HEK293 (cell line): ENCODE measurements around the gene AKAP11.

Source experiments
- KLF8 ChIP-seq: fragments of 450-650 bp; formaldehyde crosslinking; IDR thresholded peaks from 2 replicates; pipeline ENCODE4 v1.5.1; 2016; ENCODE audit warnings: missing biosample characterization, missing genetic modification characterization
- SP2 ChIP-seq: fragments of 450-650 bp; formaldehyde crosslinking; IDR thresholded peaks from 2 replicates; pipeline ENCODE4 v1.5.1; 2016; ENCODE audit warnings: missing biosample characterization, missing genetic modification characterization
- SP3 ChIP-seq: fragments of 450-650 bp; formaldehyde crosslinking; IDR thresholded peaks from 2 replicates; pipeline ENCODE4 v1.5.1; 2016; ENCODE audit warnings: missing biosample characterization, missing genetic modification characterization
- ZBTB17 ChIP-seq: fragments of 450-650 bp; formaldehyde crosslinking; IDR thresholded peaks from 2 replicates; pipeline ENCODE4 v1.5.1; 2016; ENCODE audit warnings: missing biosample characterization, missing genetic modification characterization
- ZBTB8A ChIP-seq: fragments of 450-650 bp; formaldehyde crosslinking; IDR thresholded peaks from 2 replicates; pipeline ENCODE4 v1.5.1; 2016; ENCODE audit warnings: missing biosample characterization, missing genetic modification characterization
- ZNF10 ChIP-seq: fragments of 450-650 bp; formaldehyde crosslinking; IDR thresholded peaks from 2 replicates; pipeline ENCODE4 v1.5.1; 2017; ENCODE audit warnings: missing biosample characterization, missing genetic modification characterization
- ZNF112 ChIP-seq: fragments of 450-650 bp; formaldehyde crosslinking; IDR thresholded peaks from 2 replicates; pipeline ENCODE4 v1.5.0; 2017; ENCODE audit warnings: missing biosample characterization, missing genetic modification characterization
- ZNF114 ChIP-seq: fragments of 450-650 bp; formaldehyde crosslinking; IDR thresholded peaks from 2 replicates; pipeline ENCODE4 v1.5.0; 2017; ENCODE audit warnings: missing biosample characterization, missing genetic modification characterization
- ZNF121 ChIP-seq: fragments of 450-650 bp; formaldehyde crosslinking; IDR thresholded peaks from 2 replicates; pipeline ENCODE4 v1.5.1; 2016; ENCODE audit warnings: missing biosample characterization, missing genetic modification characterization
- ZNF140 ChIP-seq: fragments of 450-650 bp; formaldehyde crosslinking; IDR thresholded peaks from 2 replicates; pipeline ENCODE4 v1.5.1; 2016; ENCODE audit warnings: missing biosample characterization, missing genetic modification characterization
- ZNF155 ChIP-seq: fragments of 450-650 bp; formaldehyde crosslinking; IDR thresholded peaks from 2 replicates; pipeline ENCODE4 v1.5.1; 2016; ENCODE audit warnings: missing biosample characterization, missing genetic modification characterization
- ZNF239 ChIP-seq: fragments of 450-650 bp; formaldehyde crosslinking; IDR thresholded peaks from 2 replicates; pipeline ENCODE4 v1.5.1; 2016; ENCODE audit warnings: missing biosample characterization, missing genetic modification characterization
- ZNF248 ChIP-seq: fragments of 450-650 bp; formaldehyde crosslinking; IDR thresholded peaks from 2 replicates; pipeline ENCODE4 v1.5.1; 2017; ENCODE audit warnings: missing biosample characterization, missing genetic modification characterization
- ZNF311 ChIP-seq: fragments of 450-650 bp; formaldehyde crosslinking; IDR thresholded peaks from 2 replicates; pipeline ENCODE4 v1.5.1; 2017; ENCODE audit warnings: missing biosample characterization, missing genetic modification characterization, borderline replicate concordance
- ZNF37A ChIP-seq: fragments of 450-650 bp; IDR thresholded peaks from 2 replicates; pipeline ENCODE4 v1.5.1; 2018; ENCODE audit warnings: missing biosample characterization, missing genetic modification characterization
- ZNF449 ChIP-seq: fragments of 450-650 bp; formaldehyde crosslinking; IDR thresholded peaks from 2 replicates; pipeline ENCODE4 v1.5.1; 2017; ENCODE audit warnings: missing biosample characterization, mild to moderate bottlenecking, missing genetic modification characterization, moderate library complexity
- ZNF518A ChIP-seq: fragments of 450-650 bp; formaldehyde crosslinking; conservative IDR thresholded peaks from 2 replicates; pipeline ENCODE4 v1.5.1; 2016; ENCODE audit warnings: low read depth, missing biosample characterization, missing genetic modification characterization
- ZNF548 ChIP-seq: fragments of 450-650 bp; formaldehyde crosslinking; IDR thresholded peaks from 2 replicates; pipeline ENCODE4 v1.5.1; 2016; ENCODE audit warnings: missing biosample characterization, missing genetic modification characterization
- ZNF558 ChIP-seq: fragments of 450-650 bp; formaldehyde crosslinking; IDR thresholded peaks from 2 replicates; pipeline ENCODE4 v1.5.1; 2016; ENCODE audit warnings: missing biosample characterization, missing genetic modification characterization
- ZNF560 ChIP-seq: fragments of 450-650 bp; formaldehyde crosslinking; IDR thresholded peaks from 2 replicates; pipeline ENCODE4 v1.5.1; 2017; ENCODE audit warnings: missing biosample characterization, missing genetic modification characterization, borderline replicate concordance
- ZNF596 ChIP-seq: fragments of 450-650 bp; IDR thresholded peaks from 2 replicates; pipeline ENCODE4 v1.5.0; 2018; ENCODE audit warnings: missing biosample characterization, mild to moderate bottlenecking, missing genetic modification characterization, moderate library complexity
- ZNF624 ChIP-seq: fragments of 450-650 bp; formaldehyde crosslinking; IDR thresholded peaks from 2 replicates; pipeline ENCODE4 v1.5.1; 2017; ENCODE audit warnings: missing biosample characterization, missing genetic modification characterization
- ZNF707 ChIP-seq: fragments of 450-650 bp; formaldehyde crosslinking; IDR thresholded peaks from 2 replicates; pipeline ENCODE4 v1.5.1; 2016; ENCODE audit warnings: missing biosample characterization, missing genetic modification characterization
- ZNF785 ChIP-seq: fragments of 450-650 bp; formaldehyde crosslinking; IDR thresholded peaks from 2 replicates; pipeline ENCODE4 v1.5.1; 2016; ENCODE audit warnings: missing biosample characterization, missing genetic modification characterization
- ZSCAN5A ChIP-seq: fragments of 450-650 bp; formaldehyde crosslinking; IDR thresholded peaks from 2 replicates; pipeline ENCODE4 v1.5.1; 2016; ENCODE audit warnings: missing biosample characterization, missing genetic modification characterization
- TF ChIP-seq, protein P1 (sequence below): fragments of 450-650 bp; formaldehyde crosslinking; IDR thresholded peaks from 2 replicates; pipeline ENCODE4 v1.5.1; 2017; ENCODE audit warnings: missing biosample characterization, missing genetic modification characterization
- TF ChIP-seq, protein P2 (sequence below): fragments of 450-650 bp; formaldehyde crosslinking; IDR thresholded peaks from 2 replicates; pipeline ENCODE4 v1.5.1; 2016; ENCODE audit warnings: missing biosample characterization, missing genetic modification characterization
- TF ChIP-seq, protein P3 (sequence below): fragments of 450-650 bp; formaldehyde crosslinking; IDR thresholded peaks from 2 replicates; pipeline ENCODE4 v1.5.1; 2016; ENCODE audit warnings: missing biosample characterization, missing genetic modification characterization

The AKAP11 gene

DNA sequence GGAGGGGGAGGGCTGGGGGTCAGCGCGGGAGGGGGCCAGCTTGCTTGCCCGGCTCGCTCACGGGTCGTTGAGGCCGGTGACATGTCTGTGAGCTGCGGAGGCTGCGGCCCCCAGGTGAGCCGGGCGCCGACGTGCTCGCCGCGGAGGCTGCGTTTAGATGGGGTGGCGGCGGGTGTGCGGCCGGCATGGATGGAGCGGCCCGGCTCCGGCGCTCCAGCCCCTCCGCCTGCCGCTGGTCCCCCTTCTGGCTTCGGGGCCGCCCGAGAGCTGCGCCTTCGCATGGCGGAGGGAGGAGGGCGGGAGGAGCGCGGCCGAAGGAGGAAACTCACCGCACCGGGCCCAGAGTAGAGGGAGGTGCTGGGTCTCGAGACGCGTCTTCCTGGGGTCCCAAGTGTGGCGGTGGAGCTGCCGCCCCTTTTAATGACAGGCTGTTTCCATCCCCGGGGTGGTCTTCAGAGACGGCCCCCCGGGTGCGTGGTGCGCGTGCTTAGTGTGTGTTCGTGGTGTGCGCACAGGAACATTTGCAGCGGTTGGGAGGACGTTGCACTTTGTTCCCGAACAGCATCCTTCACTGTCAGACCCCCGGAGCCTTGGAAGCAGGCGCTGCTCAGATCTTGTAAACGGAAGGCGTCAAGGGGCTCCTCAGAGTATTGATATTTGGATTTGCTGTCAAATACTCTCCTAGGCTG lies at the start of gene AKAP11 (continued):
- TF ChIP-seq ZNF121 (tag by site-specific recombination) (0 out of 2 replicates have a peak, but pooled peaks have one; percentile 32), ZNF10 (tag by site-specific recombination) (peak; percentile 29; the same call in 1 of the 2 replicates), ZNF155 (tag by site-specific recombination) (no peak), ZNF560 (tag by site-specific recombination) (no peak), ZNF707 (tag by site-specific recombination) (no peak), ZNF248 (no peak), SP2 (peak; percentile 68), ZNF518A (tag by site-specific recombination) (no peak), ZNF548 (tag by site-specific recombination) (no peak), ZNF449 (tag by site-specific recombination) (no peak), ZNF239 (tag by site-specific recombination) (no peak), ZNF558 (tag by site-specific recombination) (no peak), ZNF596 (tag by site-specific recombination) (peak; percentile 19; the same call in 1 of the 2 replicates), ZNF112 (no peak), ZNF311 (tag by site-specific recombination) (no peak), ZNF785 (no peak), ZBTB8A (tag by site-specific recombination) (peak; percentile 12), ZNF140 (no peak), ZNF624 (tag by site-specific recombination) (no peak), ZSCAN5A (peak; percentile 82), SP3 (tag by site-specific recombination) (no peak; the same call in none of the 2 replicates), ZBTB17 (tag by site-specific recombination) (peak; percentile 63), KLF8 (tag by site-specific recombination) (no peak; the same call in 1 of the 2 replicates), ZNF37A (no peak), ZNF114 (no peak)
- TF ChIP-seq, protein P1, sequence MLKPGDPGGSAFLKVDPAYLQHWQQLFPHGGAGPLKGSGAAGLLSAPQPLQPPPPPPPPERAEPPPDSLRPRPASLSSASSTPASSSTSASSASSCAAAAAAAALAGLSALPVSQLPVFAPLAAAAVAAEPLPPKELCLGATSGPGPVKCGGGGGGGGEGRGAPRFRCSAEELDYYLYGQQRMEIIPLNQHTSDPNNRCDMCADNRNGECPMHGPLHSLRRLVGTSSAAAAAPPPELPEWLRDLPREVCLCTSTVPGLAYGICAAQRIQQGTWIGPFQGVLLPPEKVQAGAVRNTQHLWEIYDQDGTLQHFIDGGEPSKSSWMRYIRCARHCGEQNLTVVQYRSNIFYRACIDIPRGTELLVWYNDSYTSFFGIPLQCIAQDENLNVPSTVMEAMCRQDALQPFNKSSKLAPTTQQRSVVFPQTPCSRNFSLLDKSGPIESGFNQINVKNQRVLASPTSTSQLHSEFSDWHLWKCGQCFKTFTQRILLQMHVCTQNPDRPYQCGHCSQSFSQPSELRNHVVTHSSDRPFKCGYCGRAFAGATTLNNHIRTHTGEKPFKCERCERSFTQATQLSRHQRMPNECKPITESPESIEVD (tag by site-specific recombination) = no peak; the same call in 1 of the 2 replicates
- TF ChIP-seq, protein P2, sequence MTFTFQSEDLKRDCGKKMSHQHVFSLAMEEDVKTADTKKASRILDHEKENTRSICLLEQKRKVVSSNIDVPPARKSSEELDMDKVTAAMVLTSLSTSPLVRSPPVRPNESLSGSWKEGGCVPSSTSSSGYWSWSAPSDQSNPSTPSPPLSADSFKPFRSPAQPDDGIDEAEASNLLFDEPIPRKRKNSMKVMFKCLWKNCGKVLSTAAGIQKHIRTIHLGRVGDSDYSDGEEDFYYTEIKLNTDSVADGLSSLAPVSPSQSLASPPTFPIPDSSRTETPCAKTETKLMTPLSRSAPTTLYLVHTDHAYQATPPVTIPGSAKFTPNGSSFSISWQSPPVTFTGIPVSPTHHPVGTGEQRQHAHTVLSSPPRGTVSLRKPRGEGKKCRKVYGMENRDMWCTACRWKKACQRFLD (tag by site-specific recombination) = no peak
- TF ChIP-seq, protein P3, sequence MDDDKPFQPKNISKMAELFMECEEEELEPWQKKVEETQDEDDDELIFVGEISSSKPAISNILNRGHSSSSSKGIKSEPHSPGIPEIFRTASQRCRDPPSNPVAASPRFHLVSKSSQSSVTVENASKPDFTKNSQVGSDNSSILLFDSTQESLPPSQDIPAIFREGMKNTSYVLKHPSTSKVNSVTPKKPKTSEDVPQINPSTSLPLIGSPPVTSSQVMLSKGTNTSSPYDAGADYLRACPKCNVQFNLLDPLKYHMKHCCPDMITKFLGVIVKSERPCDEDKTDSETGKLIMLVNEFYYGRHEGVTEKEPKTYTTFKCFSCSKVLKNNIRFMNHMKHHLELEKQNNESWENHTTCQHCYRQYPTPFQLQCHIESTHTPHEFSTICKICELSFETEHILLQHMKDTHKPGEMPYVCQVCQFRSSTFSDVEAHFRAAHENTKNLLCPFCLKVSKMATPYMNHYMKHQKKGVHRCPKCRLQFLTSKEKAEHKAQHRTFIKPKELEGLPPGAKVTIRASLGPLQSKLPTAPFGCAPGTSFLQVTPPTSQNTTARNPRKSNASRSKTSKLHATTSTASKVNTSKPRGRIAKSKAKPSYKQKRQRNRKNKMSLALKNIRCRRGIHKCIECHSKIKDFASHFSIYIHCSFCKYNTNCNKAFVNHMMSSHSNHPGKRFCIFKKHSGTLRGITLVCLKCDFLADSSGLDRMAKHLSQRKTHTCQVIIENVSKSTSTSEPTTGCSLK = no peak
